IPS DF 19.7 (cell line): ENCODE data around the gene SLC44A1.

Source experiments
- DNase-seq: peaks from one replicate; pipeline ENCODE4 v3.0.0-alpha.2; 2013; ENCODE audit warnings: low read depth, low spot score

The SLC44A1 gene

GRCh38 chr9:105391288-105391687 lies 146.8 kb downstream of the SLC44A1 start:
- DNase-seq: no peak

- DNase-seq: no peak
These were observed 148.1 kb downstream of the SLC44A1 start for GRCh38 chr9:105392531-105392930.

- DNase-seq: no peak
These were observed 149.3 kb downstream of the SLC44A1 start for GRCh38 chr9:105393576-105394344.

GRCh38 chr9:105396441-105396840 lies 152.0 kb downstream of the SLC44A1 start:
- DNase-seq: no peak

- DNase-seq: no peak
These were observed 152.4 kb downstream of the SLC44A1 start for GRCh38 chr9:105396901-105397300.

- no peak for DNase-seq
These were observed 154.7 kb downstream of the SLC44A1 start for GRCh38 chr9:105399117-105399516.

- DNase-seq: no peak
These were observed 157.2 kb downstream of the SLC44A1 start for GRCh38 chr9:105401651-105402050.

- DNase-seq: no peak
These were observed 159.2 kb downstream of the SLC44A1 start for GRCh38 chr9:105403552-105404248.

- DNase-seq: no peak
These were observed 161.2 kb downstream of the SLC44A1 start for GRCh38 chr9:105405514-105406131.

- DNase-seq: no peak
These were observed 161.9 kb downstream of the SLC44A1 start for GRCh38 chr9:105406369-105406768.

- DNase-seq: no peak
These were observed 169.1 kb downstream of the SLC44A1 start for GRCh38 chr9:105413525-105413924.

GRCh38 chr9:105414947-105415661 lies 170.7 kb downstream of the SLC44A1 start:
- DNase-seq: no peak

- DNase-seq: no peak
These were observed 171.2 kb downstream of the SLC44A1 start for GRCh38 chr9:105415662-105415980.

- no peak for DNase-seq
These were observed 172.4 kb downstream of the SLC44A1 start for GRCh38 chr9:105416840-105417239.

GRCh38 chr9:105418588-105419500 lies 174.4 kb downstream of the SLC44A1 start:
- no peak for DNase-seq

GRCh38 chr9:105419816-105420597 lies 175.6 kb downstream of the SLC44A1 start:
- no peak for DNase-seq

GRCh38 chr9:105421154-105421553 lies 176.7 kb downstream of the SLC44A1 start:
- DNase-seq: no peak

GRCh38 chr9:105421864-105422263 lies 177.4 kb downstream of the SLC44A1 start:
- no peak for DNase-seq

GRCh38 chr9:105425816-105426433 lies 181.5 kb downstream of the SLC44A1 start:
- DNase-seq: no peak

- no peak for DNase-seq
These were observed 182.2 kb downstream of the SLC44A1 start for GRCh38 chr9:105426657-105427056.
